Upper lobe of left lung (tissue), 6 donors: ENCODE measurements around the gene GPR18. TPM values are rescaled to one million over a fixed set of nuclear protein-coding genes. Genes with fewer than 3 reads are reported as not detected.
"Not testable (repeated sequence)": the region's sequence is repeated elsewhere in the genome, so short reads cannot be mapped to it uniquely, and the experiment has no call there.

Experiments
- ATAC-seq, 2 donors: fragments of 200-7000 bp; cut with Tn5 transposase; one replicate each; pipeline ENCODE4 v1.9.1; 2022; ENCODE audit warnings: mild to moderate bottlenecking in 2 of 2, moderate library complexity in 2 of 2; ENCODE audit not compliant: low FRiP score in 2 of 2
- DNase-seq, 2 donors: peaks; one replicate each; pipeline ENCODE4 v3.0.0-alpha.2; 2019 to 2020
- H3K27ac ChIP-seq, 4 donors: fragments of 200-600 bp; sonication (generic); one replicate each; pipeline ENCODE4 v1.5.1; 2016 to 2019
- H3K27me3 ChIP-seq, 4 donors: fragments of 200-600 bp; sonication (generic); one replicate each; pipeline ENCODE4 v1.5.1; 2017 to 2019
- H3K36me3 ChIP-seq, 4 donors: fragments of 200-600 bp; sonication (generic); one replicate each; pipeline ENCODE4 v1.5.1; 2016 to 2019
- H3K4me1 ChIP-seq, 4 donors: fragments of 200-600 bp; sonication (generic); one replicate each; pipeline ENCODE4 v1.5.1; 2018 to 2019
- H3K4me3 ChIP-seq, 4 donors: fragments of 200-600 bp; sonication (generic); one replicate each; pipeline ENCODE4 v1.5.1; 2017 to 2019; ENCODE audit warnings: mild to moderate bottlenecking in 2 of 4, moderate library complexity in 1 of 4
- H3K9me3 ChIP-seq, 4 donors: fragments of 200-600 bp; sonication (generic); one replicate each; pipeline ENCODE4 v1.5.1; 2018 to 2019
- CTCF ChIP-seq, 6 experiments: fragments of 450-650 bp in 4 of 6; fragments of 200-600 bp in 2 of 6; sonication (generic) in 2 of 6; IDR thresholded peaks; one replicate each; pipeline ENCODE4 v1.5.1; 2016 to 2019; ENCODE audit warnings: antibody characterized with exemption in 6 of 6
- EP300 ChIP-seq, 4 donors: sonication (generic); formaldehyde crosslinking; IDR thresholded peaks; one replicate each; pipeline ENCODE4 v1.5.1; 2017; ENCODE audit warnings: antibody characterized with exemption in 4 of 4, control low read depth in 2 of 4
- POLR2A ChIP-seq, 4 donors: fragments of 450-650 bp; IDR thresholded peaks; one replicate each; pipeline ENCODE4 v1.5.1; 2016 to 2017; ENCODE audit warnings: antibody characterized with exemption in 4 of 4, mild to moderate bottlenecking in 2 of 4
- POLR2AphosphoS5 ChIP-seq, 2 donors: sonication (generic); formaldehyde crosslinking; IDR thresholded peaks; one replicate each; pipeline ENCODE4 v1.5.1; 2017; ENCODE audit warnings: antibody characterized with exemption in 2 of 2
- WGBS, 2 donors: methylation state at CpG; one replicate each; pipeline ENCODE4 v1.1.5; 2017 to 2018; 5-methylcytosine and 5-hydroxymethylcytosine counted together
- total RNA-seq, 6 donors: library from RNA; depleted of rRNA in 4 of 6; stranded (reverse); fragments of >200 nt in 4 of 6; gene quantifications; one replicate each; pipeline versions ENCODE4 v1.1.0 to v1.2.1, GENCODE V29; 2016 to 2021
- donor health status: DM: no; HTN: no; CAD: no; lungs with moderate emphysema.
- donor health status: DM: no; HTN: yes; CAD: no; lungs with severe emphysema.

Gene GPR18
- total RNA-seq, 6 donors from 2014 or later, result 0.52 to 0.94 TPM; not detected in 4

- DNase-seq (no peak), ATAC-seq (no peak)
- Histone ChIP-seq H3K27ac (no peak overlapping the region), H3K9me3 (no peaks in the 10 kb centered on the region), H3K4me1 (peaks cover 0 to under 1% (median 0%) of the 10 kb centered on the region in 4 donors), H3K4me3 (no peak overlapping the region), H3K27me3 (no peaks in the 10 kb centered on the region), H3K36me3 (peaks cover 0 to 15% (median 2%) of the 10 kb centered on the region in 4 donors)
- no peak for TF ChIP-seq EP300 (IDR thresholded peaks at IDR 0.05)
- no peak for TF ChIP-seq CTCF (IDR thresholded peaks at IDR 0.05)
- no peak for TF ChIP-seq POLR2A (IDR thresholded peaks at IDR 0.05)
- no peak for TF ChIP-seq POLR2AphosphoS5 (IDR thresholded peaks at IDR 0.05)
- WGBS, 2 donors, result 89 to 93% methylated on average over 5 of the region's 5 CpGs
These were observed 7.0 kb downstream of the GPR18 start for GRCh38 chr13:99250982-99251825.

- DNase-seq, H3K9me3 ChIP-seq, H3K4me3 ChIP-seq, ATAC-seq, H3K27me3 ChIP-seq, H3K27ac ChIP-seq, H3K4me1 ChIP-seq: not testable (repeated sequence)
- peaks cover 0 to 16% (median 4%) of the 10 kb centered on the region in 4 donors for H3K36me3 ChIP-seq
- 98 to 100% methylated on average over 2 of the region's 2 CpGs for WGBS, 2 donors
These were observed 8.6 kb downstream of the GPR18 start for GRCh38 chr13:99249606-99250005.

- WGBS, 2 donors, result 95 to 99% methylated on average over 3 of the region's 3 CpGs
- not testable (repeated sequence) for DNase-seq, H3K4me1 ChIP-seq, H3K27me3 ChIP-seq, H3K9me3 ChIP-seq, H3K27ac ChIP-seq, H3K4me3 ChIP-seq, ATAC-seq
- H3K36me3 ChIP-seq, result peaks cover 0 to 12% (median 4%) of the 10 kb centered on the region in 4 donors
These were observed 9.0 kb downstream of the GPR18 start for GRCh38 chr13:99249178-99249577.

- 98 to 100% methylated on average over 1 of the region's 1 CpG for WGBS, 2 donors
- no peak for TF ChIP-seq POLR2A (IDR thresholded peaks at IDR 0.05)
- no peak for TF ChIP-seq EP300 (IDR thresholded peaks at IDR 0.05)
- no peak for TF ChIP-seq POLR2AphosphoS5 (IDR thresholded peaks at IDR 0.05)
- TF ChIP-seq CTCF (IDR thresholded peaks at IDR 0.05), result no peak
- no peaks in the 10 kb centered on the region for H3K4me1 ChIP-seq
These were observed 12.1 kb downstream of the GPR18 start for GRCh38 chr13:99246100-99246499.

GRCh38 chr13:99237981-99238662 is 20.1 kb downstream of the GPR18 start:
- DNase-seq, result no peak
- 71 to 85% methylated on average over 8 of the region's 8 CpGs for WGBS, 2 donors
- Histone ChIP-seq H3K4me1 (peaks cover 0 to 6% (median 2%) of the 10 kb centered on the region in 4 donors), H3K4me3 (peak overlapping the region in 1 of 4 donors; percentile 9), H3K27me3 (no peaks in the 10 kb centered on the region), H3K27ac (peak overlapping the region in 2 of 4 donors; percentile 11 to 30), H3K9me3 (no peaks in the 10 kb centered on the region), H3K36me3 (peaks cover 0 to 23% (median 6%) of the 10 kb centered on the region in 4 donors)
- TF ChIP-seq POLR2AphosphoS5 (IDR thresholded peaks at IDR 0.05) (no peak), POLR2A (IDR thresholded peaks at IDR 0.05) (no peak), EP300 (IDR thresholded peaks at IDR 0.05) (no peak), CTCF (IDR thresholded peaks at IDR 0.05) (no peak)
- no peak for ATAC-seq

More at GRCh38 chr13:99246100-99246499, 12.1 kb downstream of the GPR18 start:
- Histone ChIP-seq H3K9me3 (no peaks in the 10 kb centered on the region), H3K27me3 (no peaks in the 10 kb centered on the region), H3K36me3 (peaks cover 0 to 14% (median 4%) of the 10 kb centered on the region in 4 donors), H3K4me3 (no peak overlapping the region), H3K27ac (no peak overlapping the region)
- DNase-seq (no peak), ATAC-seq (no peak)
